ENCODE results near the gene TCIRG1. TPM values are rescaled to one million over a fixed set of nuclear protein-coding genes. Genes with fewer than 3 reads are reported as not detected.
A peak's percentile ranks its signal among the peaks of the same experiment; 100 is the strongest.

TCIRG1 gene
- total and polyA plus RNA-seq, 2 of the 13 experiments (the other 11 are each of a cell fraction or from before 2014, with no cell fraction given), result 48.0 to 69.6 TPM

DNA sequence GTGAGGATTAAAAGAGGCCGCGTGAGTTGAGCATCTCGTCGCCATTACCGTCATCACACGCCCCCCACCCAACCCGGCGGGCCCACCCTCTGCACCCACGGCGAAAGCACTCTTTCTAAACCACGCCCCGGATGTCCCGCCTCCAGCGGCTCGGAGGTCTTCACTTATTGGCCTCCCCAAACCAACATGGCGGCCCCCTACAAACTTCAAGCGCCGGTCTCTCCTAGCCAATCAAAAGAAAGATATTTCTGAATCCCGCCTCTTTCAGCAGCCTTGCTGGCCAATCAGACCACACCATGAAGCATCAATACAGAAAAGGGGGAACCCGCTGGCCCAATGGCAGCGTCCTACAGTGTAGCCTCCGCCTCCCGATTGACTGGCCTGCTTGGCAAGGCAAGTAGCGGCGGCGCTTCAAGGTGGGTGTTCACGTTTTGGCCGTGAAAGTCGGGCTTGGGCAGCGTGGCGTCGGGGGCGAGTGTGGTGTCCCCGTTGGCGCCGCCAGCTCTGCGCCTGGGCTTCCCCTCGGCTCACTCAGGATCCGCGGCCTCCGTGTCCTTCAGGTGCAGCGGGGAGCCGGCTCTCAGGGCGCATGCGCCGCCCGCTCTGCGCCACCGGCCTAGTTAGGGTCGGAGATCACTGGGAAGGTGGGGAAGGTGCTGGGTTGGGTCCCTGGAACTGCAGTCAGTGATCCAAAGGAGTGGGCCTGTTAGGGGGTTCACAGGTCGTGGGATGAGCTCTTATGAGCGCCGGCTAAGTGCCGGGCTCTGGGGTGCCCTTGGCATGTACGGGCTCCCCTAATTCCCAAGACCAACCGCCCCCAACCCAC, 8.3 kb upstream of the TCIRG1 start, which contains the start of gene NDUFS8 (continued):
- TF ChIP-seq ZNF790 (CRISPR knock-in tag; IDR thresholded peaks at IDR 0.05; ENCODE audit: borderline replicate concordance) (no peak), ZNF136 (CRISPR knock-in tag; IDR thresholded peaks at IDR 0.05; ENCODE audit: low read depth) (no peak; the same call in 1 of the 2 replicates), ZNF572 (CRISPR knock-in tag; IDR thresholded peaks at IDR 0.05) (no peak), GATA4 (IDR thresholded peaks at IDR 0.05; ENCODE audit: borderline replicate concordance, low read depth) (no peak), ZNF431 (CRISPR knock-in tag; IDR thresholded peaks at IDR 0.05; ENCODE audit: borderline replicate concordance, low read depth) (no peak), ZNF879 (CRISPR knock-in tag; IDR thresholded peaks at IDR 0.05) (peak; percentile 42; the same call in 1 of the 2 replicates), NFE2L2 (IDR thresholded peaks at IDR 0.05; ENCODE audit: low read length) (no peak), ZNF264 (CRISPR knock-in tag; IDR thresholded peaks at IDR 0.05) (0 out of 2 replicates have a peak, but pooled peaks have one; percentile 50), IKZF5 (CRISPR knock-in tag; IDR thresholded peaks at IDR 0.05) (peak; percentile 72), ZFP91 (CRISPR knock-in tag; IDR thresholded peaks at IDR 0.05; ENCODE audit: borderline replicate concordance) (peak; percentile 58; the same call in 1 of the 2 replicates), ZNF746 (CRISPR knock-in tag; IDR thresholded peaks at IDR 0.05) (no peak), ZFX (CRISPR knock-in tag; IDR thresholded peaks at IDR 0.05; ENCODE audit: low read depth) (peak; percentile 99), ZNF792 (CRISPR knock-in tag; IDR thresholded peaks at IDR 0.05) (0 out of 2 replicates have a peak, but pooled peaks have one; percentile 37), RBAK (CRISPR knock-in tag; IDR thresholded peaks at IDR 0.05) (no peak), ZNF567 (CRISPR knock-in tag; IDR thresholded peaks at IDR 0.05; ENCODE audit: borderline replicate concordance) (no peak), FOSL2 (CRISPR knock-in tag; IDR thresholded peaks at IDR 0.05) (no peak), IRX3 (CRISPR knock-in tag; IDR thresholded peaks at IDR 0.05; ENCODE audit: borderline replicate concordance, low read depth) (no peak), TAF1 (CRISPR knock-in tag; IDR thresholded peaks at IDR 0.05) (peak; percentile 86), ZNF619 (CRISPR knock-in tag; IDR thresholded peaks at IDR 0.05) (no peak), PAF1 (CRISPR knock-in tag; IDR thresholded peaks at IDR 0.05) (no peak), RBM39 (IDR thresholded peaks at IDR 0.05; ENCODE audit: low read depth, low read length, poor library complexity, severe bottlenecking) (peak; percentile 75)
- TF ChIP-seq, protein P1, sequence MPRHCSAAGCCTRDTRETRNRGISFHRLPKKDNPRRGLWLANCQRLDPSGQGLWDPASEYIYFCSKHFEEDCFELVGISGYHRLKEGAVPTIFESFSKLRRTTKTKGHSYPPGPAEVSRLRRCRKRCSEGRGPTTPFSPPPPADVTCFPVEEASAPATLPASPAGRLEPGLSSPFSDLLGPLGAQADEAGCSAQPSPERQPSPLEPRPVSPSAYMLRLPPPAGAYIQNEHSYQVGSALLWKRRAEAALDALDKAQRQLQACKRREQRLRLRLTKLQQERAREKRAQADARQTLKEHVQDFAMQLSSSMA (CRISPR knock-in tag; IDR thresholded peaks at IDR 0.05), result peak; percentile 70; the same call in 1 of the 2 replicates
- TF ChIP-seq, protein P2, sequence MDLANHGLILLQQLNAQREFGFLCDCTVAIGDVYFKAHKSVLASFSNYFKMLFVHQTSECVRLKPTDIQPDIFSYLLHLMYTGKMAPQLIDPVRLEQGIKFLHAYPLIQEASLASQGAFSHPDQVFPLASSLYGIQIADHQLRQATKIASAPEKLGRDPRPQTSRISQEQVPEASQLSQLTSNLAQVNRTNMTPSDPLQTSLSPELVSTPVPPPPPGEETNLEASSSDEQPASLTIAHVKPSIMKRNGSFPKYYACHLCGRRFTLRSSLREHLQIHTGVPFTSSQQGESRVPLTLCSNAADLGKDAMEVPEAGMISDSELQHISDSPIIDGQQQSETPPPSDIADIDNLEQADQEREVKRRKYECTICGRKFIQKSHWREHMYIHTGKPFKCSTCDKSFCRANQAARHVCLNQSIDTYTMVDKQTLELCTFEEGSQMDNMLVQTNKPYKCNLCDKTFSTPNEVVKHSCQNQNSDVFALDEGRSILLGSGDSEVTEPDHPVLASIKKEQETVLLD (CRISPR knock-in tag; IDR thresholded peaks at IDR 0.05; ENCODE audit: low read depth), result no peak
- TF ChIP-seq, protein P3, sequence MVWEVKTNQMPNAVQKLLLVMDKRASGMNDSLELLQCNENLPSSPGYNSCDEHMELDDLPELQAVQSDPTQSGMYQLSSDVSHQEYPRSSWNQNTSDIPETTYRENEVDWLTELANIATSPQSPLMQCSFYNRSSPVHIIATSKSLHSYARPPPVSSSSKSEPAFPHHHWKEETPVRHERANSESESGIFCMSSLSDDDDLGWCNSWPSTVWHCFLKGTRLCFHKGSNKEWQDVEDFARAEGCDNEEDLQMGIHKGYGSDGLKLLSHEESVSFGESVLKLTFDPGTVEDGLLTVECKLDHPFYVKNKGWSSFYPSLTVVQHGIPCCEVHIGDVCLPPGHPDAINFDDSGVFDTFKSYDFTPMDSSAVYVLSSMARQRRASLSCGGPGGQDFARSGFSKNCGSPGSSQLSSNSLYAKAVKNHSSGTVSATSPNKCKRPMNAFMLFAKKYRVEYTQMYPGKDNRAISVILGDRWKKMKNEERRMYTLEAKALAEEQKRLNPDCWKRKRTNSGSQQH (CRISPR knock-in tag; IDR thresholded peaks at IDR 0.05; ENCODE audit: low read depth), result 0 out of 2 replicates have a peak, but pooled peaks have one; percentile 8

Measured in HepG2 (cell line).